Measurements from ENCODE around the gene MGST2.
"Not testable (repeated sequence)": the region's sequence is repeated elsewhere in the genome, so short reads cannot be mapped to it uniquely, and the experiment has no call there.

Gene MGST2

GRCh38 chr4:139698167-139698925 is 32.7 kb downstream of the MGST2 start:
- not testable (repeated sequence) for H3K4me3 ChIP-seq (ENCODE audit: low read length); H3K9me3 ChIP-seq (ENCODE audit: control insufficient read depth, low read length); H3K36me3 ChIP-seq (ENCODE audit: control insufficient read depth, insufficient read depth, low read length); H3K4me1 ChIP-seq (ENCODE audit: control insufficient read depth, insufficient read depth, low read length); H3K27me3 ChIP-seq (ENCODE audit: control insufficient read depth, insufficient read depth, low read length); H3K9ac ChIP-seq (ENCODE audit: low read length)

GRCh38 chr4:139700568-139700967 is 34.9 kb downstream of the MGST2 start:
- H3K9ac ChIP-seq (ENCODE audit: low read length), result no peak overlapping the region
- H3K36me3 ChIP-seq (ENCODE audit: control insufficient read depth, insufficient read depth, low read length), result peaks cover 6% of the 10 kb centered on the region
- H3K4me3 ChIP-seq (ENCODE audit: low read length), result no peak overlapping the region
- H3K4me1 ChIP-seq (ENCODE audit: control insufficient read depth, insufficient read depth, low read length), result no peaks in the 10 kb centered on the region
- H3K27me3 ChIP-seq (ENCODE audit: control insufficient read depth, insufficient read depth, low read length), result no peaks in the 10 kb centered on the region
- H3K9me3 ChIP-seq (ENCODE audit: control insufficient read depth, low read length), result no peaks in the 10 kb centered on the region

DNA sequence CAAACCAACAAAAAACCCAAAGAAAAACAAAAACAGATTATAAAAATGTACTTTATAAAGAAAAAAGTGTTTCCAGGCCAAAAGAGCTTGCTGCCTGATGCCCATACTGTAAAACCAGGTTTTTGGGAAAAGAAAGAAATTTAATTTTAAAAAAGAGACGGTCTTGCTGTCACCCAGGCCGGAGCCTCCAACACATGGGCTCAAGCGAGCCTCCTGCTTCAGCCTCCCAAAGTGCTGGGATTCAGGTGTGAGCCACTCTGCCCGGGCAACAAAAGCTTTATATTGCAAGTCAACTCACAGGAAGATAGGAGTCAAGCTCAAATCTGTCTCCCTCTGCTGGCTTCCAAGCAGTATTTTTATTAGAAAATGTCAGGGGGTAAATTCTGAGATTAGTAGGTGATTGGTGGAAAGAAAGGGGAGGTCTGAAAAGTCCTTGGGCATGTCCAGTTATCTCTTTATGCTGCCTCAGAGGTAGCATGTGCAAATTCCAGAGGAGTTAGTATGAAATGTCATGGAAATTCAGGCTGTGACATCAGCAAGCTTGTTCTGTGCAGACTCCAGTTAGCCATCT is 39.4 kb downstream of the MGST2 start:
- Histone ChIP-seq H3K36me3 (ENCODE audit: control insufficient read depth, insufficient read depth, low read length) (no peaks in the 10 kb centered on the region), H3K9me3 (ENCODE audit: control insufficient read depth, low read length) (no peaks in the 10 kb centered on the region), H3K4me3 (ENCODE audit: low read length) (no peak overlapping the region), H3K4me1 (ENCODE audit: control insufficient read depth, insufficient read depth, low read length) (no peaks in the 10 kb centered on the region), H3K9ac (ENCODE audit: low read length) (no peak overlapping the region), H3K27me3 (ENCODE audit: control insufficient read depth, insufficient read depth, low read length) (no peaks in the 10 kb centered on the region)

DNA sequence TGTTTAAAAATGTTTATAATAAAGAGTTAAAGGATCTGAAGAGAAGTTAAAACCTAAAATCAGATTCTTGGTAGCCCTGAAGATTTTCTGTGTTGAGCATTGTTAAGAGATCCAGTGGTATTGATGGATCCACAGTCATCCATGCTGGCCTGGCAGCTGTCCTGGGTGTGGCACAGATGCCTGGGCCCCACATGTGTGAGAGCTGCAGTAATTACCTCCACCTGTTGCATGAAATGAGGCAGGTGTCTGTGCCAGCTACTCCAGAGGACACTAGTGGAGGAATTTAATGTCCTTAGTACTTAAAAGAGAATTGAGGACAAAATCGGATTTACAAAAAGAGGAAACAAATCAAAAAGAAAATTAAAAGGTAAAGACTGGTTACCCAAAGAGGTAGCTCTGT is 44.0 kb downstream of the MGST2 start:
- Histone ChIP-seq H3K36me3 (ENCODE audit: control insufficient read depth, insufficient read depth, low read length) (no peaks in the 10 kb centered on the region), H3K27me3 (ENCODE audit: control insufficient read depth, insufficient read depth, low read length) (no peaks in the 10 kb centered on the region), H3K9me3 (ENCODE audit: control insufficient read depth, low read length) (no peaks in the 10 kb centered on the region), H3K9ac (ENCODE audit: low read length) (no peak overlapping the region), H3K4me1 (ENCODE audit: control insufficient read depth, insufficient read depth, low read length) (peaks cover 8% of the 10 kb centered on the region), H3K4me3 (ENCODE audit: low read length) (no peak overlapping the region)

GRCh38 chr4:139710073-139710472 is 44.5 kb downstream of the MGST2 start:
- no peaks in the 10 kb centered on the region for H3K9me3 ChIP-seq (ENCODE audit: control insufficient read depth, low read length)
- H3K27me3 ChIP-seq (ENCODE audit: control insufficient read depth, insufficient read depth, low read length), result no peaks in the 10 kb centered on the region
- H3K4me1 ChIP-seq (ENCODE audit: control insufficient read depth, insufficient read depth, low read length), result peaks cover 8% of the 10 kb centered on the region
- H3K9ac ChIP-seq (ENCODE audit: low read length), result no peak overlapping the region
- no peak overlapping the region for H3K4me3 ChIP-seq (ENCODE audit: low read length)
- no peaks in the 10 kb centered on the region for H3K36me3 ChIP-seq (ENCODE audit: control insufficient read depth, insufficient read depth, low read length)

GRCh38 chr4:139711461-139711860 is 45.8 kb downstream of the MGST2 start:
- no peaks in the 10 kb centered on the region for H3K9me3 ChIP-seq (ENCODE audit: control insufficient read depth, low read length)
- no peaks in the 10 kb centered on the region for H3K27me3 ChIP-seq (ENCODE audit: control insufficient read depth, insufficient read depth, low read length)
- no peak overlapping the region for H3K4me3 ChIP-seq (ENCODE audit: low read length)
- no peak overlapping the region for H3K9ac ChIP-seq (ENCODE audit: low read length)
- H3K36me3 ChIP-seq (ENCODE audit: control insufficient read depth, insufficient read depth, low read length), result no peaks in the 10 kb centered on the region
- H3K4me1 ChIP-seq (ENCODE audit: control insufficient read depth, insufficient read depth, low read length), result peaks cover 8% of the 10 kb centered on the region

DNA sequence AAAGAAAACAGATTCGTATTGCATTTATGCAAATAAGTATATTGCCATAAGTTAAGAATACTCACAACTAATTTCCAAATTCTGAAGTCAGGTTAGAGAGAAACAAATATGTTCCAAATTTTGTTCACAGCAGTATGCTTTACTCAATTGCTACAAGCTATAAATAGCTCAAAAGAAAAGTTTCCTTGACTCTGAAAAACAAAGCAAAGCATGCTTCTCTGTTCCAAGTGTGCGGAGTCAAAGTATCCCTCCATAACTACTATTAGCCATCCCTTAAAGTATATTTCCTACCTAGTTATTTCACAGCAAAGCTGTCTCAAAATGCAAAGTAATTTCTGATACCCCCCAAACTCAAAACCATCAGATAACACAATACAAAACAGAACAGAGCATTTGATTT is 47.3 kb downstream of the MGST2 start:
- Histone ChIP-seq H3K27me3 (ENCODE audit: control insufficient read depth, insufficient read depth, low read length) (no peaks in the 10 kb centered on the region), H3K9ac (ENCODE audit: low read length) (no peak overlapping the region), H3K4me3 (ENCODE audit: low read length) (no peak overlapping the region), H3K9me3 (ENCODE audit: control insufficient read depth, low read length) (no peaks in the 10 kb centered on the region), H3K4me1 (ENCODE audit: control insufficient read depth, insufficient read depth, low read length) (peaks cover 8% of the 10 kb centered on the region), H3K36me3 (ENCODE audit: control insufficient read depth, insufficient read depth, low read length) (no peaks in the 10 kb centered on the region)

DNA sequence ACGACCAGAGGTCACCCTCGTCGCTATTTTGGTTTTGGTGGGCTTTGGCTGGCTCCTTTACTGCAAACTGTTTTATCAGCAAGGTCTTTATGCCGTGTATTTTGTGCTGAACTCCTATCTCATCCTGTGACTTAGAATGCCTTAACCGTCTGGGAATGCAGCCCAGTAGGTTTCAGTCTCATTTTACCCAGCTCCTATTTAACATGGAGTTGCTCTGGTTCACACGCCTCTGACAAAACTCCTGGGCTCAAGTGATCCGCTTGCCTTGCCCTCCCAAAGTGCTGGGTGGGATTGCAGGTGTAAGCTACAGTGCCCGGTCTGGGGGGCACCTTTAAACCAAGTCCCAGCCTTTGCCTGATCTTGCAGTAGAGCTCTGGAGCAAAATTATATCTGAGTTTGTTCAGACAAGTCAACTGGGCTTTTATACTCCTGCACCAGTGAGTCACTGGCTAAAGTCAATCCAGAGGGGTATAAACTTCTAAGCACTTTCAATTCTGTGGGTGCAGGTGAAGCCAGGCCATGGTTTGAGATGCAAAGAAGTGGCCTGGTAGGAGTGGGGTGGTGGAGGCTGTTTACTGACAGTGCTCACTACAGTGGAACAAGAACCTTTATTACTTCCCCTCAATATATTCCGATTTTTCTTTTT is 50.2 kb downstream of the MGST2 start:
- Histone ChIP-seq H3K4me1 (ENCODE audit: control insufficient read depth, insufficient read depth, low read length) (peaks cover 8% of the 10 kb centered on the region), H3K27me3 (ENCODE audit: control insufficient read depth, insufficient read depth, low read length) (no peaks in the 10 kb centered on the region), H3K4me3 (ENCODE audit: low read length) (no peak overlapping the region)

DNA sequence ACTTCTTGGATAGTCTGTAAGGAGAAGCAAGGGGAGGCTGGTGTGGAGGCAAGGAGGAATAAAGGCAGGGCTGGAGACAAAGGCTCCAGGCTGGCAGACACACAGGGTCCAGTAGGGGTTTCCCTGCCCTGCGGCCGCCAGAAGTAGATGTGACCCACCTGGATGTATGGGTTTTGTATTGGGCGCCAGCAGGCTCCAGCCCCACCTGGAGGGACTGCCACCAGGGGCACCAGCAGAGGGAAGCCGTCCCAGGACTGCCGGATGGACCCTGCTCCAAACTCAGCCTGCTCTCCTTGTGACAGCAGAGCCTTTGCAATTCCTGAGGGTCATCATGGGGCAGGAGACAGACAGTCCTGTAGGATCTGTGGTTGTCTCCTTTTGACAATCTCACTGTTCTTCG is 52.7 kb downstream of the MGST2 start:
- Histone ChIP-seq H3K4me1 (ENCODE audit: control insufficient read depth, insufficient read depth, low read length) (no peaks in the 10 kb centered on the region), H3K36me3 (ENCODE audit: control insufficient read depth, insufficient read depth, low read length) (no peaks in the 10 kb centered on the region), H3K27me3 (ENCODE audit: control insufficient read depth, insufficient read depth, low read length) (no peaks in the 10 kb centered on the region), H3K9me3 (ENCODE audit: control insufficient read depth, low read length) (no peaks in the 10 kb centered on the region), H3K4me3 (ENCODE audit: low read length) (no peak overlapping the region), H3K9ac (ENCODE audit: low read length) (no peak overlapping the region)

More for the DNA sequence above, 50.2 kb downstream of the MGST2 start:
- Histone ChIP-seq H3K9ac (ENCODE audit: low read length) (no peak overlapping the region), H3K36me3 (ENCODE audit: control insufficient read depth, insufficient read depth, low read length) (no peaks in the 10 kb centered on the region), H3K9me3 (ENCODE audit: control insufficient read depth, low read length) (no peaks in the 10 kb centered on the region)

DNA sequence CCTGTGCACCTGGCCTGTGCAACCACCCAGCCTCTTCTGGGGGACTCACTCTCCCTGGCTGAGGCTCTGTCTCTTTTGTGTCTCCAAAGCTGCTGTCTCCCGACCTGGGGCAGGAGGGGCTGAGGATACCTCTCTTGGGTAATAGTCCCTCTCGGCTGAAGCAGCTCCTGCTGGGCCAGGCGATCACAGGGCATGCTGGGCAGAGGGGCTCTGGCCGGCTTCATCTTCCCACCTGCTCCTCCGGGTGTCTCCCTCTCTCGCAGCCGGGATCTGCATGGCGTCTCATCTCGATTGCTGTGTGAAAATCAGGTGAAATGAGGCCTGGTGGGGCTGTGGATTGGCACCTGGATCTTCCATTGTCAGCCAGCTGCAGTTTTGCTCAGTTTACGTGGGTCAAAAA is 53.2 kb downstream of the MGST2 start:
- no peak overlapping the region for H3K4me3 ChIP-seq (ENCODE audit: low read length)
- no peak overlapping the region for H3K9ac ChIP-seq (ENCODE audit: low read length)
- H3K9me3 ChIP-seq (ENCODE audit: control insufficient read depth, low read length), result no peaks in the 10 kb centered on the region
- no peaks in the 10 kb centered on the region for H3K27me3 ChIP-seq (ENCODE audit: control insufficient read depth, insufficient read depth, low read length)
- no peaks in the 10 kb centered on the region for H3K4me1 ChIP-seq (ENCODE audit: control insufficient read depth, insufficient read depth, low read length)
- H3K36me3 ChIP-seq (ENCODE audit: control insufficient read depth, insufficient read depth, low read length), result no peaks in the 10 kb centered on the region

GRCh38 chr4:139719381-139720101 is 53.9 kb downstream of the MGST2 start:
- no peak overlapping the region for H3K9ac ChIP-seq (ENCODE audit: low read length)
- no peaks in the 10 kb centered on the region for H3K36me3 ChIP-seq (ENCODE audit: control insufficient read depth, insufficient read depth, low read length)
- no peaks in the 10 kb centered on the region for H3K4me1 ChIP-seq (ENCODE audit: control insufficient read depth, insufficient read depth, low read length)
- no peak overlapping the region for H3K4me3 ChIP-seq (ENCODE audit: low read length)
- no peaks in the 10 kb centered on the region for H3K9me3 ChIP-seq (ENCODE audit: control insufficient read depth, low read length)
- H3K27me3 ChIP-seq (ENCODE audit: control insufficient read depth, insufficient read depth, low read length), result no peaks in the 10 kb centered on the region

DNA sequence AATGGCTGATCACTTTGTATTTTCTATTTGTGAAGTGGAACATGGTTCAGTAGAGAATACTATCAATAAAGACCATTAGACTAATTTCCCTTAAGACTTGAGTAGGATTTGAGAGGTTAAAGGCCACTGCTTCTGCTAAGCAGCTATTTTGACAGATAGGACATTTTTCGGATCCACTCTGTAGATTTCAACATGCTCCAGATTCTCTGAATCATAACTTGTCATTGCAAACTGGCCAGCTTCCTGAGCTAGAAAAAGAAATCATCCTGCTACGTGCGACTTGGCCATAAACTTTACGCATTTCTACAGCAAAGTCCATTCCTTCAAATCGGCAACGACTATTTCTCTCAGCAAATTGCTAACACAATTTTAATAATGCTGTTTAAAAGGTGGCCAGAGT is 55.2 kb downstream of the MGST2 start:
- H3K27me3 ChIP-seq (ENCODE audit: control insufficient read depth, insufficient read depth, low read length), result no peaks in the 10 kb centered on the region
- no peaks in the 10 kb centered on the region for H3K36me3 ChIP-seq (ENCODE audit: control insufficient read depth, insufficient read depth, low read length)
- no peaks in the 10 kb centered on the region for H3K9me3 ChIP-seq (ENCODE audit: control insufficient read depth, low read length)
- H3K9ac ChIP-seq (ENCODE audit: low read length), result no peak overlapping the region
- H3K4me3 ChIP-seq (ENCODE audit: low read length), result no peak overlapping the region
- H3K4me1 ChIP-seq (ENCODE audit: control insufficient read depth, insufficient read depth, low read length), result no peaks in the 10 kb centered on the region

Measured in mucosa of stomach (tissue), 1 donor.